ENCODE data around the gene EIF4B. TPM values are rescaled to one million over a fixed set of nuclear protein-coding genes. Genes with fewer than 3 reads are reported as not detected.
A peak's percentile ranks its signal among the peaks of the same experiment; 100 is the strongest.

The EIF4B gene
- total and polyA plus RNA-seq, 9 of the 15 experiments (the other 6 are each of a cell fraction or from before 2014, with no cell fraction given) = 138 to 669 (median 552) TPM

GRCh38 chr12:53078425-53079225 is 72.4 kb downstream of the EIF4B start (continued):
- TF ChIP-seq THAP12 (CRISPR knock-in tag; IDR thresholded peaks at IDR 0.05) = peak; percentile 27; the same call in 1 of the 2 replicates
- no peak for TF ChIP-seq VEZF1 (CRISPR knock-in tag; IDR thresholded peaks at IDR 0.05)
- TF ChIP-seq SMARCA4 (IDR thresholded peaks at IDR 0.05) = no peak
- TF ChIP-seq SAP30 (IDR thresholded peaks at IDR 0.05; ENCODE audit: borderline replicate concordance, insufficient read depth, low read depth, low read length, poor library complexity, severe bottlenecking) = peak; percentile 68
- peak; percentile 81 for TF ChIP-seq ZFX (CRISPR knock-in tag; IDR thresholded peaks at IDR 0.05)
- TF ChIP-seq ETS1 (conservative IDR thresholded peaks at IDR 0.05; ENCODE audit: control insufficient read depth, low read depth, low read length) = peak; percentile 72; the same call in 1 of the 2 replicates
- TF ChIP-seq THRAP3 (IDR thresholded peaks at IDR 0.05; ENCODE audit: borderline replicate concordance) = no peak
- no peak for TF ChIP-seq KLF1 (tag; IDR thresholded peaks at IDR 0.05)
- TF ChIP-seq MNT (conservative IDR thresholded peaks at IDR 0.05) = peak; percentile 78 to 85
- no peak for TF ChIP-seq ZNF764 (CRISPR knock-in tag; IDR thresholded peaks at IDR 0.05; ENCODE audit: low read depth)
- TF ChIP-seq FOSL1 (tag; conservative IDR thresholded peaks at IDR 0.05) = no peak
- peak; percentile 63 for TF ChIP-seq USF2 (CRISPR knock-in tag; IDR thresholded peaks at IDR 0.05)
- no peak for TF ChIP-seq ZSCAN32 (CRISPR knock-in tag; IDR thresholded peaks at IDR 0.05)
- no peak for TF ChIP-seq ELF1 (tag; IDR thresholded peaks at IDR 0.05)
